Activated T-helper 17 cell treated with anti-CD3 and anti-CD28 coated beads, Interleukin-2, amount 50 U/mL, for 72 hours (primary cell): ENCODE results near the gene FBXO11. TPM values are rescaled to one million over a fixed set of nuclear protein-coding genes. Genes with fewer than 3 reads are reported as not detected.
"Not testable (repeated sequence)": the region's sequence is repeated elsewhere in the genome, so short reads cannot be mapped to it uniquely, and the experiment has no call there.

Experiments
- ATAC-seq: fragments of 150-1000 bp; cut with Tn5 transposase; replicated peaks from 2 replicates; pipeline ENCODE4 v1.10.0; 2021; ENCODE audit warnings: mild to moderate bottlenecking, moderate library complexity
- H3K27ac Mint-ChIP-seq: one replicate; pipeline ENCODE4 v1.8.0; 2022; ENCODE audit warnings: mixed read lengths
- H3K27me3 Mint-ChIP-seq: one replicate; pipeline ENCODE4 v1.8.0; 2022; ENCODE audit warnings: mixed read lengths
- H3K36me3 Mint-ChIP-seq: one replicate; pipeline ENCODE4 v1.8.0; 2022; ENCODE audit warnings: low read depth, mild to moderate bottlenecking, mixed read lengths
- H3K4me1 Mint-ChIP-seq: one replicate; pipeline ENCODE4 v1.8.0; 2022; ENCODE audit warnings: mixed read lengths
- H3K4me3 Mint-ChIP-seq: one replicate; pipeline ENCODE4 v1.8.0; 2022; ENCODE audit warnings: mild to moderate bottlenecking, mixed read lengths
- H3K9me3 Mint-ChIP-seq: one replicate; pipeline ENCODE4 v1.8.0; 2022; ENCODE audit warnings: mixed read lengths
- total RNA-seq, 2 donors: library from RNA; stranded (reverse); gene quantifications; one replicate each; pipeline ENCODE4 v1.2.3, GENCODE V29; 2022

The FBXO11 gene
- total RNA-seq, 2 donors from 2014 or later: 43.5 to 66.7 TPM

GRCh38 chr2:47905386-47906156 is 727 bp downstream of the FBXO11 start:
- Mint-ChIP-seq H3K27ac (peak overlapping the region; percentile 97), H3K27me3 (no peaks in the 10 kb centered on the region), H3K9me3 (no peaks in the 10 kb centered on the region), H3K4me3 (peak overlapping the region; percentile 97), H3K36me3 (peaks cover 30% of the 10 kb centered on the region), H3K4me1 (peaks cover 12% of the 10 kb centered on the region)
- peak; percentile 2 for ATAC-seq

DNA sequence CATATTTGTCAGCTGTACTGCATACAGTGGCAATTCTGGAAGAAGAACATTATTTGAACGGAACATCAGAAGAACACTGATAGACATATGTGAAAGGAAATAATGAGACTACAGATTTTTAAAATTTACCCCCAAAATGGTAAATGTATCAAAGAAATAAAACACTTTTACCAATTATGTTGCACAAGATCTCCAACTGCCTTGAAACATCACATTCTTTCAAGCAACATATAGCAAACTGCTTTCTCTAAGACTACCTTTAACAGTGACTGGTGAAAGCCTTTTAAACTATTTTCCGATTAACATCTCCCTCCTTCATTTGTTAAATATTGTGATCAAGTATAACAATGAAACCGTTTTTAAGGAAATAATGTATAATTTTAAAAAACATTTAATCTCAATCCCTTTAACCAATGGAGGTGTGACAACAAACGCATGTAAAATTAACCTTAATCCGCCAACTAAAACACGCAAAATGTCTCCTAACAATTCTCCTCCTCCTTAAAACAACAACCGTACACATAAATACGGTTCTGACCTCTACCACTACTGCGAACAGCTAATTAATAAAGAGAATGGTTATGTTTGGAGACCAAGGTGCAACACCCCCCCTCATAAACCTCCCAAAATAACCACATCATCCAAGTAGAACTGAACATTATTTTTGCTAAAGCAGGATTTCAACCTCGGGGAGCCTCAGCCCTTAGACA is 2.4 kb downstream of the FBXO11 start:
- Mint-ChIP-seq H3K27ac (peak overlapping the region; percentile 97), H3K36me3 (peaks cover 30% of the 10 kb centered on the region), H3K4me3 (peak overlapping the region; percentile 97), H3K27me3 (no peaks in the 10 kb centered on the region), H3K9me3 (no peaks in the 10 kb centered on the region), H3K4me1 (peaks cover 23% of the 10 kb centered on the region)
- no peak for ATAC-seq

- H3K9me3 Mint-ChIP-seq, H3K27me3 Mint-ChIP-seq, ATAC-seq, H3K27ac Mint-ChIP-seq: not testable (repeated sequence)
- peaks cover 48% of the 10 kb centered on the region for H3K36me3 Mint-ChIP-seq
- H3K4me1 Mint-ChIP-seq: peaks cover 35% of the 10 kb centered on the region
- peak overlapping the region; percentile 97 for H3K4me3 Mint-ChIP-seq
These were observed 4.4 kb downstream of the FBXO11 start for GRCh38 chr2:47901892-47902291.

DNA sequence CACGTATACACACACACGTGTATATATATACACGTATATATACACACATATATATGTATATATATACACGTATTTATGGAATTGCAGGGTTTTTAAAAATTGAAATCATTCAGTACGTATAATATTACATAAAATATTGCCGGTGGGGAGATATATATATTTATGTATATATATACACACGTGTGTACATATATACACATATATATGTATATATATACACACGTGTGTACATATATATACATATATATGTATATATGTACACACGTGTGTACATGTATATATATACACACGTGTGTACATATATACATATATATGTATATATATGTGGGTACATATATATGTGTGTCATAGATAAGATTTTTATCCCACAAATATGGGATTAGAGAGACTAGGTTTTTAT is 5.4 kb downstream of the FBXO11 start:
- no peak overlapping the region for H3K27ac Mint-ChIP-seq
- peaks cover 54% of the 10 kb centered on the region for H3K36me3 Mint-ChIP-seq
- H3K9me3 Mint-ChIP-seq: no peaks in the 10 kb centered on the region
- no peaks in the 10 kb centered on the region for H3K27me3 Mint-ChIP-seq
- ATAC-seq: no peak
- H3K4me1 Mint-ChIP-seq: peaks cover 46% of the 10 kb centered on the region
- H3K4me3 Mint-ChIP-seq: no peak overlapping the region

- Mint-ChIP-seq H3K27ac (peak overlapping the region; percentile 55), H3K4me1 (peaks cover 49% of the 10 kb centered on the region), H3K9me3 (no peaks in the 10 kb centered on the region), H3K4me3 (peak overlapping the region; percentile 38), H3K27me3 (no peaks in the 10 kb centered on the region), H3K36me3 (peaks cover 54% of the 10 kb centered on the region)
- peak; percentile 11 for ATAC-seq
These were observed 6.1 kb downstream of the FBXO11 start for GRCh38 chr2:47899915-47900816.

- H3K27me3 Mint-ChIP-seq: no peaks in the 10 kb centered on the region
- peak; percentile 86 for ATAC-seq
- H3K4me3 Mint-ChIP-seq: peak overlapping the region; percentile 64
- peaks cover 34% of the 10 kb centered on the region for H3K36me3 Mint-ChIP-seq
- H3K4me1 Mint-ChIP-seq: peaks cover 45% of the 10 kb centered on the region
- no peaks in the 10 kb centered on the region for H3K9me3 Mint-ChIP-seq
- peak overlapping the region; percentile 76 for H3K27ac Mint-ChIP-seq
These were observed 8.2 kb downstream of the FBXO11 start for GRCh38 chr2:47897883-47898731.

- not testable (repeated sequence) for H3K27me3 Mint-ChIP-seq, H3K9me3 Mint-ChIP-seq
- H3K36me3 Mint-ChIP-seq: peaks cover 37% of the 10 kb centered on the region
- H3K4me3 Mint-ChIP-seq: peak overlapping the region; percentile 64
- peak overlapping the region; percentile 77 for H3K27ac Mint-ChIP-seq
- H3K4me1 Mint-ChIP-seq: peaks cover 47% of the 10 kb centered on the region
- ATAC-seq: peak; percentile 52
These were observed 9.0 kb downstream of the FBXO11 start for GRCh38 chr2:47897191-47897882.

DNA sequence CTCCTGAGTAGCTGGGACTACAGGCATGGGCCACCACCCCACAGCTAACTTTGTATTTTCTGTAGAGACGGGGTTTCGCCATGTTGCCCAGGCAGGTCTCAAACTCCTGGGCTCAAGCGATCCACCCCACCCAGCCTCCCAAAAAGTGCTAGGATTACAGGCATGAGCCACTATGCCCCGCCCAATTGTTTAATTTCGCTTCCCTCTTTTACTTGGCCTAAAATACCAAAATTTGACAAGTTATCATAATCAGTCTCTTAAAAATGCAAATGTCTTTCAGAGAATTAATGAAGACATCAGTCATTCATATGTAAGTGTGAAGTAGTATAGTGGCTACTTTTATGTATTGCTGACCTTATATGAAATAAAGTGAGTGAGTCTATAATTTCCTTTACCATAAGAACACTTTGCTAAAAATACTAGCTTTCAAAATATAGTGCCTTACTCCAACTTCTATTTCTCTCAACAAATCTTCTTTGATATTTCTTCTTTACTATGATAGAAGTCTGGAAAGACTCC is 9.8 kb downstream of the FBXO11 start:
- ATAC-seq: no peak
- peak overlapping the region; percentile 77 for H3K27ac Mint-ChIP-seq
- no peaks in the 10 kb centered on the region for H3K27me3 Mint-ChIP-seq
- peaks cover 40% of the 10 kb centered on the region for H3K36me3 Mint-ChIP-seq
- H3K9me3 Mint-ChIP-seq: no peaks in the 10 kb centered on the region
- H3K4me1 Mint-ChIP-seq: peaks cover 56% of the 10 kb centered on the region
- H3K4me3 Mint-ChIP-seq: peak overlapping the region; percentile 64

DNA sequence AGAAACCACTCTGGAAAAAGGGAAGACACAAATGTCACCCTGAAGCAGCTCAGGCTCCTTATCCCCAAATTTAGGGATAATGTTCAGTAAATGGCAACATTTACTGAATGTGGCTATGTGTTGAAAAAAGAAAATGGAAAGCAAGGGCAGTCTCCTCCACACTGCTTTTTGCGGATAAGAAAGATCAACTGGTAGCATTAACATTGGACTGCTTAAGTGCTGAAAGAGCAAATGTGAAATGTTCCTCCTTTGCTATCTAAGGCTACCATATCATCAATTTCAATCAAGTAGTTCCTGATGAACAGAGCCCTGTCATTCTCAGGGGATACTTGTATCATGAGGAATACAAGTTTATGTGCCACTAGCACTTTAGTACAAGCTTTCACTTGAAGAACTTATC is 12.5 kb downstream of the FBXO11 start:
- Mint-ChIP-seq H3K9me3 (no peaks in the 10 kb centered on the region), H3K36me3 (peaks cover 44% of the 10 kb centered on the region), H3K27ac (peak overlapping the region; percentile 24), H3K27me3 (no peaks in the 10 kb centered on the region), H3K4me3 (no peak overlapping the region), H3K4me1 (peaks cover 61% of the 10 kb centered on the region)
- ATAC-seq: no peak

GRCh38 chr2:47892338-47892730 is 14.0 kb downstream of the FBXO11 start:
- peaks cover 37% of the 10 kb centered on the region for H3K36me3 Mint-ChIP-seq
- no peak for ATAC-seq
- H3K4me1 Mint-ChIP-seq: peaks cover 59% of the 10 kb centered on the region
- no peaks in the 10 kb centered on the region for H3K27me3 Mint-ChIP-seq
- H3K9me3 Mint-ChIP-seq: no peaks in the 10 kb centered on the region
- peak overlapping the region; percentile 15 for H3K4me3 Mint-ChIP-seq
- H3K27ac Mint-ChIP-seq: peak overlapping the region; percentile 65

DNA sequence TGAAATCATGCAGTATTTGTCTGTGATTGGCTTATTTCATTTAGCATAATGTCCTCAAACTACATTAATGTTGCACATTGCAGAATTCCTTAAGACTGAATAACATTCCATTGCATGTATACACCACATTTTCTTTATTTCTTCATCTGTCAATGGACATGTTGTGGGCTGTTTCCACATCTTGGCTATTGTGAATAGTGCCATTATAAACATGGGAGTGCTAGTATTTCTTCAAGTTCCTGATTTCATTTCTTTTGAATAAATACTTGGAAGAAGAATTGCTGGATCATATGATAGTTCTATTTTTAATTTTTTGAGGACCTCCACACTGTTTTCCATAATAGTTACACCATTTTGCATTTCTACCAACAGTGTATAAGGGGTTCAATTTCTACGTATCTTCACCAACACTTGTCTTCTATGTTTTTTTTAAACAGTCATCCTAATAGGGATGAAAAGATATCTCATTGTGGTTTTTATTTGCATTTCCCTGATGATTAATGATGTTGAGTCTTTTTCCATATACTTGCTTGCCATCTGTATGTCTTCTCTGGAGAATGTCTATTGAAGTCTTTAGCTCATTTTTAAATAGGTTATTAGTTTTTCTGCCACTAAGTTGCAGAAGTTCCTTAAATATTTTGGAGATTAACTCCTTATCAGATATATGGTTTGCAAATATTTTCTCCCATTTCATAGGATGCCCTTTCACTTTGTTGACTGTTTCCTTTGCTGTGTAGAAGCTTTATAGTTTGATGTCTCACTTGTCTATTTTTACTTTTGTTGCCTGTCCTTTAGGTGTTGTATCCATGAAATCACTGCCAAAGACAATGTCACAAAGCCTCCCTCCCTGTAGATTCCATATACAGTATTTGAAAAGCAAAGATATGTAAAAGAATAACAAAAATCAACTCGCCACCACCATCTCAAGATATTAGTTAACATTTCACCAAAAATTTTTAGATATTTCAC is 14.6 kb downstream of the FBXO11 start:
- peaks cover 52% of the 10 kb centered on the region for H3K4me1 Mint-ChIP-seq
- H3K4me3 Mint-ChIP-seq: peak overlapping the region; percentile 15
- ATAC-seq: peak; percentile 59
- no peaks in the 10 kb centered on the region for H3K9me3 Mint-ChIP-seq
- H3K36me3 Mint-ChIP-seq: peaks cover 30% of the 10 kb centered on the region
- peak overlapping the region; percentile 65 for H3K27ac Mint-ChIP-seq
- H3K27me3 Mint-ChIP-seq: no peaks in the 10 kb centered on the region

DNA sequence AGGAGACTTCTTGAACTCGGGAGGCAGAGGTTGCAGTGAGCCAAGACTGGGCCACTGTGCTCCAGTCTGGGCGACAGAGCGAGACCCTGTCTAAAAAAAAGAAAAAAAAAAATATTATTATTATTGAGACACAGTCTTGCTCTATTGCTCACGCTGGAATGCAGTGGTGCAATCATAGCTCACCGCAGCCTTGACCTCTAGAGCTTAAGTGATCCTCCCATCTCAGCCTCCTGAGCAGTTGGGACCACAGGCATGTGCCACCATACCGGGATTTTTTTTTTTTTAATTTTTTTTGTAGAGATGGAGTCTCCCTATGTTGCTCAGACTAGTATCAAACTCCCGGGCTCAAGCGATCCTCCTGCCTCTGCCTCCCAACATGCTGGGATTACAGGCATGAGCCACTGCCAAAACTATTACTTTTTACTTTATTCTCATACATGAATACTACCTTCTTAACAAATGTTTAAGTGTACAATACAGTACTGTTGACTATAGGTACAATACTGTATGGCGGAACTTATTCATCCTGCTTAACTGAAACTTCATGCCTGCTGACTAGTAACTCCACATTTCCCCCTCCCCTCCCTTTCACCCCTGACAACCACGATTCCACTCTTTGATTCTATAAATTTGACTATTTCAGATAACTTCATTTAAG is 15.5 kb downstream of the FBXO11 start:
- peaks cover 22% of the 10 kb centered on the region for H3K36me3 Mint-ChIP-seq
- H3K27me3 Mint-ChIP-seq: no peaks in the 10 kb centered on the region
- ATAC-seq: peak; percentile 69
- H3K4me1 Mint-ChIP-seq: peaks cover 45% of the 10 kb centered on the region
- no peaks in the 10 kb centered on the region for H3K9me3 Mint-ChIP-seq
- H3K4me3 Mint-ChIP-seq: peak overlapping the region; percentile 15
- peak overlapping the region; percentile 65 for H3K27ac Mint-ChIP-seq
